ENCODE results near the gene ICOSLG. TPM values are rescaled to one million over a fixed set of nuclear protein-coding genes. Genes with fewer than 3 reads are reported as not detected.
A peak's percentile ranks its signal among the peaks of the same experiment; 100 is the strongest.
"Not testable (repeated sequence)": the region's sequence is repeated elsewhere in the genome, so short reads cannot be mapped to it uniquely, and the experiment has no call there.

The ICOSLG gene
- total and polyA plus RNA-seq, 2 experiments from 2014 or later: 1.3 to 4.6 TPM

- TF ChIP-seq ZNF114 (CRISPR knock-in tag; IDR thresholded peaks at IDR 0.05): no peak
- TF ChIP-seq EZH2phosphoT487 (IDR thresholded peaks at IDR 0.05; ENCODE audit: unreplicated experiment): no peak
- TF ChIP-seq ETS1 (IDR thresholded peaks at IDR 0.05): no peak
- no peak for TF ChIP-seq STAT1 (IDR thresholded peaks at IDR 0.05; ENCODE audit: unreplicated experiment)
Measured at GRCh38 chr21:44255511-44255981, 14.8 kb upstream of the ICOSLG start (continued).

- H3K4me1 Mint-ChIP-seq: no peaks in the 10 kb centered on the region
- Histone ChIP-seq H3K79me2 (replicated peaks; ENCODE audit: insufficient read depth) (no peaks in the 10 kb centered on the region), H3K4me3 (no peak overlapping the region), H2AFZ (no peak overlapping the region), H3K27ac (ENCODE audit: low read depth) (no peak overlapping the region), H3K27me3 (ENCODE audit: insufficient read depth) (no peaks in the 10 kb centered on the region), H3K4me1 (ENCODE audit: insufficient read depth) (no peaks in the 10 kb centered on the region), H3K36me3 (ENCODE audit: insufficient read depth) (no peaks in the 10 kb centered on the region), H3F3A (replicated peaks; ENCODE audit: low read depth) (no peaks in the 10 kb centered on the region), H4K20me1 (replicated peaks; ENCODE audit: insufficient read depth) (no peaks in the 10 kb centered on the region), H3K9me2 (ENCODE audit: insufficient read depth) (no peaks in the 10 kb centered on the region), H3K4me2 (no peak overlapping the region)
- DNase-seq (ENCODE audit: low spot score): no peak
- no peaks in the 10 kb centered on the region for H3K36me3 Mint-ChIP-seq (ENCODE audit: low read depth)
- no peak overlapping the region for H3K4me3 Mint-ChIP-seq
- no peaks in the 10 kb centered on the region for H3K9me3 Mint-ChIP-seq
- no peak for TF ChIP-seq CREB1 (CRISPR knock-in tag; IDR thresholded peaks at IDR 0.05; ENCODE audit: low read depth)
- no peak for TF ChIP-seq ETS1 (IDR thresholded peaks at IDR 0.05)
- ATAC-seq: no peak
- no peak overlapping the region for H3K27ac Mint-ChIP-seq
- peaks cover 6% of the 10 kb centered on the region for H3K27me3 Mint-ChIP-seq (ENCODE audit: insufficient read depth, low read depth, poor library complexity)
Measured at GRCh38 chr21:44253832-44254710, 13.3 kb upstream of the ICOSLG start.

GRCh38 chr21:44249204-44250037, 8.7 kb upstream of the ICOSLG start:
- H3K79me2 ChIP-seq (replicated peaks; ENCODE audit: insufficient read depth); H3F3A ChIP-seq (replicated peaks; ENCODE audit: low read depth); H3K4me3 ChIP-seq; H3K27ac Mint-ChIP-seq; H2AFZ ChIP-seq; H3K4me3 Mint-ChIP-seq; H3K9me3 Mint-ChIP-seq; DNase-seq (ENCODE audit: low spot score); H3K9me2 ChIP-seq (ENCODE audit: insufficient read depth); H3K36me3 ChIP-seq (ENCODE audit: insufficient read depth); H3K4me1 Mint-ChIP-seq; H3K4me1 ChIP-seq (ENCODE audit: insufficient read depth); H4K20me1 ChIP-seq (replicated peaks; ENCODE audit: insufficient read depth); H3K4me2 ChIP-seq; H3K27me3 Mint-ChIP-seq (ENCODE audit: insufficient read depth, low read depth, poor library complexity); H3K27ac ChIP-seq (ENCODE audit: low read depth); H3K36me3 Mint-ChIP-seq (ENCODE audit: low read depth); H3K27me3 ChIP-seq (ENCODE audit: insufficient read depth): not testable (repeated sequence)
- ATAC-seq: peak; percentile 48

- H3K79me2 ChIP-seq (replicated peaks; ENCODE audit: insufficient read depth); H3K36me3 ChIP-seq (ENCODE audit: insufficient read depth); H3K36me3 Mint-ChIP-seq (ENCODE audit: low read depth); H3K27ac Mint-ChIP-seq; H3K4me3 Mint-ChIP-seq; H2AFZ ChIP-seq; H3K9me3 Mint-ChIP-seq; H3F3A ChIP-seq (replicated peaks; ENCODE audit: low read depth); H3K4me3 ChIP-seq; DNase-seq (ENCODE audit: low spot score); H3K27me3 Mint-ChIP-seq (ENCODE audit: insufficient read depth, low read depth, poor library complexity); H3K4me1 Mint-ChIP-seq; H4K20me1 ChIP-seq (replicated peaks; ENCODE audit: insufficient read depth); H3K9me2 ChIP-seq (ENCODE audit: insufficient read depth); ATAC-seq; H3K4me1 ChIP-seq (ENCODE audit: insufficient read depth); H3K27me3 ChIP-seq (ENCODE audit: insufficient read depth); H3K4me2 ChIP-seq; H3K27ac ChIP-seq (ENCODE audit: low read depth): not testable (repeated sequence)
Measured at GRCh38 chr21:44247904-44248303, 7.2 kb upstream of the ICOSLG start.

- not testable (repeated sequence) for H3K4me1 ChIP-seq (ENCODE audit: insufficient read depth); H3K27me3 Mint-ChIP-seq (ENCODE audit: insufficient read depth, low read depth, poor library complexity); H2AFZ ChIP-seq; H3K36me3 ChIP-seq (ENCODE audit: insufficient read depth); H3K9me3 Mint-ChIP-seq; H3K27me3 ChIP-seq (ENCODE audit: insufficient read depth); H3K4me1 Mint-ChIP-seq; H3K9me2 ChIP-seq (ENCODE audit: insufficient read depth); H3K4me3 ChIP-seq; H3K27ac Mint-ChIP-seq; H3F3A ChIP-seq (replicated peaks; ENCODE audit: low read depth); H3K4me3 Mint-ChIP-seq; H3K27ac ChIP-seq (ENCODE audit: low read depth); DNase-seq (ENCODE audit: low spot score); H4K20me1 ChIP-seq (replicated peaks; ENCODE audit: insufficient read depth); H3K4me2 ChIP-seq; H3K36me3 Mint-ChIP-seq (ENCODE audit: low read depth); H3K79me2 ChIP-seq (replicated peaks; ENCODE audit: insufficient read depth)
- peak; percentile 6; the same call in 2 of the 3 replicates for ATAC-seq
Measured at GRCh38 chr21:44243980-44244379, 3.2 kb upstream of the ICOSLG start.

Measured in GM23338 (cell line).